Stimulated activated CD4-positive, alpha-beta T cell treated with anti-CD3 and anti-CD28 coated beads, Interleukin-2, amount 100 ng/mL, for 4 hours (primary cell): ENCODE results near the gene FBXL7.

Source experiments
- DNase-seq: peaks from one replicate; pipeline ENCODE4 v3.0.0-alpha.2; 2020; ENCODE audit warnings: low read depth

The FBXL7 gene

DNA sequence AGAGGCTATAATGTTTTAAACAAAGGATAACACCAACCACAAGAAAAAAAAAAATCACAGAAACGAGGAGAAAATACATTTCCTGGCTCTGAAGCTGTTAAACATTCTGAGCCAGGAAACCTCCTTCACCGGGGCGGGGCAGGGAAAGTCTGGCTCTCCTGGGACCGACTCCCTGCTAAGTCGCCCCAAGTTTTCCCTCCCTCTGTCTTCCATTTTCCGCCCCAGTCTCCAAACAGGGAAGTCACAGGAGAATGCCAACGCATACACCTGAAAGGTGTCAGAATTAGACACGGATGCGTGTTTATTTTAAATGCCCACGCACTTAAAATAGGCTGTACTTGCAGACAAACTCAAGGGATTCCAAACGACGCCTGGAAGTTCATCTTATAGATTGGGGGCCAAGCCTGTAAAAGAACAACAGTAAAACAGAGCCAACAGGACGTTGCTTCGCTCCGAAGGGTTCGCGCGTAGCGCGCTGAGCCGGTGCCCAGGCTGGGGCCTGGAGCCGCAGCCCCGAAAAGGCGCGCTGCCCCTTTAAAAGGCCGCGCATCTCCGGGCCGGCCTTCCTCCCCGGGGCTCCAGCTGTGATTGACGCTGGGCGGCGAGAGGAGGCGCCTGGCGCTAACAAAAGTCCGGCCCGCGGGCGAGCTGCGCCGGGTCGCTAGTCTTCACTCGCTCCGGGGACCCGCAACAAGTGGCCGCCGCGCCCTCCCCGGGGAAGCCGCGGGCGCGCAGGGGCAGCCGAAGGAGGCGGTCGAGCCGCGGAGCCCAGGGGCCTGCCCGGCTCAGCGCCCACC lies at the start of gene FBXL7:
FBXL7 (plus strand) TSS at position 653 of the 797 bp plus-strand sequence.
- DNase-seq, result no peak

DNA sequence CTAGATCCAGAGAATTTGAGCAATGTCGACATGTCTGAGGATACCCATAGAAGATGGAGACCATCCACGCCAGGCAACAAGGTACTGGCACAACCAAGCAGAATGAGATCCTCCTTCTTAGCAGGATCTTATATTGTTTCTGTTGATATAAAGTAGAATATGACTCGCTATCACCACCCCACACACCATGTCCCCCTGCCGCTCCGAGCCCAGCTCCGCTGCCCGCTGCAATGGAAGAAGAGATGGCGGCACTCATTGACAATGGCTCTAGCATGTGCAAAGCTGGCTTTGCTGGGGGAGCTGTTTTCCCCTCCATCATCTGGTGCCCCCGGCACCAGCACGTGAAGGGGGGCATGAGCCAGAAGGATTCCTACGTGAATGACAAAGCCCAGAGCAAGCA lies 49.5 kb upstream of the FBXL7 start:
- no peak for DNase-seq

DNA sequence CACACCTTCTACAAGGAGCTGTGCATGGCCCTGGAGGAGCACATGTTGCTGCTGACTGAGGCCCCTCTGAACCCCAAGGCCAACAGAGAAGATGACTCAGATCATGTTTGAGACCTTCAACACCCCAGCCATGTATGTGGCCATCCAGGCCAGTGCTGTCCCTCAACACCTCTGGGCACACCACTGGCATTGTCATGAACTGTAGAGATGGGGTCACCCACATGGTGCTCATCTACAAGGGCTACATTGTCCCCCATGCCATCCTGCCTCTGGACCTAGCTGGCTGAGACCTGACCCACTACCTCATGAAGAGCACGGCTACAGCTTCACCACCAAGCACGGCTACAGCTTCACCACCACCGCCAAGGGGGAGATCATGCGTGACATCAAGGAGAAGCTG lies 49.0 kb upstream of the FBXL7 start:
- no peak for DNase-seq

DNA sequence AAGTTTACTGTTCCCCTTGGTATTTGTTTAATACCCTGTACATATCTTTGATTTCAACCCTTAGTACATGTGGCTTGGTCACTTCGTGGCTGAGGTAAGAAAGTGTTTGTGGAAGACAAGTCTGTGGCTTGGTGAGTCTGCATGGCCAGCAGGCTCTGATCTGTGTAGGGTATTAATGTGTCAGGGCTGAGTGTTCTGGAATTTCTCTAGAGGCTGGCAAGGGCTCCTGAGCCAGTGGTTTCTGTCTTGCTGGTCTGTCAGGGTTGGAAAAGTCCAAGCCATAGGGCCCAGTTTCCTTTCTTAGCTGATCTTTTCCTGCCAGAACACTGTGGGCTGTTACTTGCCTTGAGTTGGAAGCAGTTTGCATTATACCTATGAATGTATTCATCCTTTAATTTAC lies 48.0 kb upstream of the FBXL7 start:
- no peak for DNase-seq

DNA sequence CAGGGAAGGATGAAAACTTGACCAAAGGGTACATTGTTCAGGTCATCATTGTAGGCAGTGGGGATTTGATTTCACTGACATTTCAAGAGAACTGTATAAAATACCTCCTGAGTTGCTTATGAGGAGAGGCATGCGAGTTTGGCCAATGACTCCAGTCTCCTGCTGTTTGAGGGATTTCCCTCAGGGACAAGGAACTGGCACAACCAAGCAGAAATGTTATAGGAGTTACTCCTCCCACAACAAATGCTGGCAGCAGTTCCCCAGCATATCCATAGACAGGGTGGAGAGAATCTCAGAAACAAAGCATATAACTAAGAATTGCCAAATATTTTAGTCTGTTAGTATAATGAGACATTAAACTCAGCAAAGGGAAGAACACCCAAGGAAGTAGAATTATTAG lies 47.2 kb upstream of the FBXL7 start:
- DNase-seq, result no peak

DNA sequence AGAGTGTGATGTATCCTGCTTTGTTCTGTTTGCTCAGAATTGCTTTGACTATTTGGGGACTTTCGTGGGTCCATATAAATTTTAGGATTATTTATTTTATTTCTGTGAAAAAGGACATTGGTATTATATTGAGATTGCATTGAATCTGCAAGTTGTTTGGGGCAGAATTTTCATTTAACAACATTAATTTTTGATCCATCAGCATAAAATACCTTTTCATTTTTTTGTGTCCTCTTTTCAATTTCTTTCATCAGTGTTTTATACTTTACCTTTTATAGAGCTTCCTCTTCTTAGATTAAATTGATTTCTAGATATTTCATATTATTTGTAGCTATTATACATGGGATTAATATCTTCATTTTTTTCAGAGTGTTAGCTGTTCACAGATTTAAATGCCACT lies 40.8 kb upstream of the FBXL7 start:
- DNase-seq, result no peak

DNA sequence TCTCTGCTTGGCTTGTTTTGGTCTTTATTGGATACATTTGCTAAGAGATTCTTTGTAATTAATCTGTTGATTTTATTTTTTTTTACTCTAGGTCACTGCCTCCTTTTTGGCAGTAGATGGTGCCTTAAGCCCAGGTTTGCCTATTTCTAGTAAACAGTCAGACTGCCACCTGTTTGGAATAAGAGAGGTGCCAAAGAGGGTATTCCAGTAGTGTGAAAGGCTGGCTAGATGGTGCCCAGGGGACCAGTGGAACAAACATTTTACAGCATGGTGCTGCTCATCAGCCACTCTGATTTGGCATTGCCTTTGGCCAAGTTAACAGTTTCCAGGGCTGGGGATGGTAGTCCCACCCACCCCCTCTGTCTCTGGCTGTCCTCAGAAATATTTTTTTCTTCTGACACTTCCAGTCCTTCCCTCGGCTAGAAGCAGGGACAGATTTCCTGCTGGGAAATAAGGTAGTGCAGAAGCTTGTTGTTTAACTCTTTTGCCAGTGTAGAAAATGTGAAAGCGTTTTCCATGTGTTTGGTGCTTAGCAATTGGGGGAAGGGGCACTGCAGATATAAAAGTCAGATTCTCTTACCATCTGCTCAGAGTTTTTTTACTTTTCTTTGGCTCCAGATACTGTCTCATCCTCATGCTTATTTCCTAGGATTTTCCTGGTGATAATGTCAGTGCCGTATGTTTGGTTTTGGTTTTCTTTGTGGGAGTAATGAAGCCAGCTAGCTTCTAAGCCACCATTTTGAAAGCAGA lies 36.6 kb upstream of the FBXL7 start:
- no peak for DNase-seq

DNA sequence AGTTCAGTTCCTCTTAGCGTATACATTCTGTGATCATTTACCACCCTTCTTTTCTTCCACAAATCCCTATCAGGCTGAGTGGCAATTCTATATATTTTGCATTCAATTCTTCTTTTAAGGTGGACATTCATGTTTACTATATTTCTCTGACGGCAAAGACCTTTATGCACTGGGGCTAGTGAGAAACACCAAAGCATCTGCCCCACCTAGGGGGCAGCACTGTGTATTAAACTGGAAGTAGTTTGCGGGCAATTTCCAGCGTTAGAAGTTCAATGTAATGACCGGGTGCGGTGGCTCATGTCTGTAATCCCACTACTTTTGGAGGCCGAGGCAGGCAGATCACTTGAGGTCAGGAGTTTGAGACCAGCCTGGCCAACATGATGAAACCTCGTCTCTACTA lies 27.9 kb upstream of the FBXL7 start:
- no peak for DNase-seq

DNA sequence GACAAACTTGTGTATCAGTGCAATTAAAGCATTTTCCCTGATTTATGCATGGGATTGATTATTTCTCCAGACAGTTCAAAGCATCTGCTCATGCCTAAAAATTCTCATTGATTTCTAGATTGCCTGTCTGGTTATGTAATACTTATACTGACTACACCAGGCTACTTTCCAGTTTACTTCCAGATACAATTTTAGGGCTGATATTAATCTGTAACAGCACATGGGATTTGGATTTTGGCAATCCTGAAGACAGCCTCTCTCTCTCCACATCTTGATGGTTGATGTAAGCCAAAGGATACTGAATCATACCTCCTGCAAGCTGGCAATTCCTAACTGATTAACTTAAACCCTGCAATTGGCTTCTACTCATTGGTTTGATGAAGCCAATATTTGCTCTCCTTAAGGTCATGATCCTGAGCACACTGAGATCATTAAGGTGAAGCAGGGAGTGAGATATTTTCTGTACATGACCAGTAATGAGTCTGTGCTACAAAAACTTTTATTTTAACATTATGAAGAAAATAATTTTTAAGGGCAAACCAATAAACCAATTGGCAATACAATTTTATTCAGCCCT lies 25.7 kb upstream of the FBXL7 start:
- DNase-seq, result no peak

DNA sequence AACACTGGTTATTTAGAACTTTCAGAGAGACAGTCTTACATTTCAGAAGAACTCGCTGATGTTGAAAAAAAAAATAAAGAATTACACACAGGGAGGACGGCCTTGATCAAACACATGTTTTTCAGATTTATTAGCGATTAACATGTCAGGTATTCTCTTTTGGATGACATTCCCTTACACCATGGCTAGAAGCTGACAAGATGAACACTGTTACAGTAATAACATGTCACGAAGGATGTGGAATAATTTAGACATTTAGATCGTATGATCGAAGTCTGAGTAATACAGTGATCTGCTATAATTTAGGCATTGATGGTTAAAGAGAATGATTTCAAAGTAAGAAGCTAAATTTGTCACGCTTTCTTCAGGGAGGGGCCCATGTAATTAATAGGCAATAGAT lies 24.6 kb upstream of the FBXL7 start:
- DNase-seq, result no peak

DNA sequence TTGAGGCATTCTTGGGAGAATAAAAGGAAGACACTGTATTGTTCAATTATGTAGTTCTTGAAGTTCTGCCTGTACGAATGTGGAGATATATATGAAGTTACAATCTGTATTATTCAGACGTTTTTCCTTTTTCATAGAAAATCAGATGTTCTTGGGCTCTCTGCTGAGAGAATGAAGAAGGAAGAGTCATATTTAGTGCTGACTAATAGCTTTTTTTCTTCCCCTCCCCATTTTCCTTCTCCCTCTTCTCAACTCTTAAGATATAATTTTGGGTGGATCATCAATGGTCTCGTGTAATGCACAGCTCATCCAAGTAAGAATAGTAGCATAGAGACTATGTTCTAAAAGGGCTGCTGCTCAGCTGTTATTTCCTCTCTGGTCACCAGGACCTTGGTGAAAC lies 23.0 kb upstream of the FBXL7 start:
- no peak for DNase-seq

DNA sequence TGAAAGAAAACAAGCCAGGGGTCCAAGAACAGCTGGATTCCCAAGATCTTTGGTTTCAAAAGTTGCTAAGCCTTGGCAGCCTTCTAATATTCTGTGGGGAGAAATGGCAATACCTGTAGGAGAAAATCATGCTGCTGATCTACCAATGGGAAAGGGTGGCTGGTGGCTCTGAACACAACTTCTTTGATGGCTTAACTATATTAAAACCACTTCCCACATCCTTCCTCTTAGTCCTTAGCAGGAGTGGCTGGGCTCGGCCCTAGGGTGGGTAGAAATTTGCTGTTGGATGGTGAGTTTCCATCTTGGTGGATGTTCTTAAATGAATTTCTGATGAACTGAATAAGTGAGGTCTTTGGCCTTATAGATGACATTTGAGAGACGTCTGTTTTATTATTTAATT lies 19.5 kb upstream of the FBXL7 start:
- DNase-seq, result no peak

DNA sequence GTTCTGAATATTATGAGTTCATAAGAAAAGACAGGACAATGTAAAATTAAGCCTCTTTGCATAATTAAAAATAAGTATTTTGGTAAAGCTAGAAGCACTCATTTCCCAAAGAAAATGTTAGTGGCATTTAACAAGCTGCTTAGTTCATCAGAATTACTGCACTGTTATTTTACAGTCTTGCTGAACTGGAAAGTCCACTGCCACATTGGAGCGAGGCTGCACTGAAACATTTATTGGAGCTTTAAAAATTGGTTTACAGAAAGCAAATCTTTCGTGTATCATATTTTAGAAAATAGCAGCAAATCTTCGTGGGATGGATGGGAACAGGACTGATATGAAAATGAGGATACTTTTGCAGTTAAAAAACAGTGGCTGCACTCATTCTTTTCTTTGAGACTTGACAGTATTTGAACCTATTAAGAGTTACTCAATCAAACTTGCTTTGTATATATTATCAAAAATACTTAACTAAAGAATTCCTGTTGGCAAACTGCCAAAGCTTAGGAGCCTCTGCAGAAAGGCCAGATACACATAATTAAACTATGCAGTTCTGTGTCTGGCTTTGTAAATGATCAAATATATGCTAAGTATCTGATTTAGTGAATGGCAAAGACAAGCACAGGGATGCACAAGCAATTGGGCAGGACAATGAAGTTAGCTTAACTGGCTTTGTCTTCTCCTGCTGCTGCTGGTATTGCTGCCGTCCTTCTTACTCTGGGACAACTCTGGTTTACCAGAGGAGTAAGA lies 16.5 kb upstream of the FBXL7 start:
- no peak for DNase-seq

DNA sequence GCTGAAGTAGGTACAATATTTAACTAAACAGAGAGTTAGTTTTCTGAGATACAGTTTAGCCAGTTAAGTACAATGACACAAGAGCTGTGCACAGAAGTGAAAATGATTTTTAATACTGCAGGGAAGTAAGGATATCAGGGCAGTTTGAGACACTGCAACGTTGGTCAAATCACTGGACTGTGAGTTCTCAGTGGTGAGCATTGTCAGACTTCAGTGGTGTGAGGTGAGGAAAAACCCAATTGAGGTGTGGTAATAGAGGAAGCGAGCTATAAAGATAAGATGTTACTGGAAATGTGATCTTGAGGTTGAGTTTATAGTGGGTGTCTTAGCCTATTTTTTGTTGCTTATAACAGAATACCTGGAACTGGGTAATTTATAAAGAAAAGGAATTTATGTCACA lies 12.8 kb upstream of the FBXL7 start:
- no peak for DNase-seq

DNA sequence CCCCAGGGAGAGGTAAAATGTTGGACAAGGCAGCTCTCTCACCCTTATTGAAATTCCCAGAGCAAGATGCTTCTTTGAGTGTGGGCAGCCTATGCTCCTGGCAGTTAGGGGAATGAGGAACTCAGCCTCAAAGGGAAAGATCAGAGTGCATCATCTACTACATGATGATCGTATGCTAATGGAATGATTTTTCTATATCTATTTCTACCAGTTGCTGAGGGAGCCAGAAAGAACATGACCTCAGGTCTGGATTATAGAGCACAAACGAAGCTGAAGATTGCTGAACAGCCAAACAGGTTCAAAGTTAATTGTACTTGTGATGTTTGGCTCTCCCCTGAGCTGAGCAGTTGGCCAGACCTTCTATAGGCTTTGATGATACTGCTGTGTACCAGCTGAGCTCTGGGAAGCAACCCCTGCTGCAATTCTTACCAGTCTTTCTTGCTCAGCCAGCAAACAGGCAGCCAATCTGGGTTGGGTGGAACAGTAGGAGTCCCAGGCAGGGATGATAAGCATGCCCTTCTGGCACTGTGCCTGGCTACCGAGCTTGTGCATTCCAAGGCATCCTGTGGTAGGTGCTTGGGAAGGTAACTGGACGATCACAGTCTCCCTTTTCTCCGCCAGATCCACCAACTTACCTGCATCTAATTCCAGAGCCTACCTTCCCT lies 10.3 kb upstream of the FBXL7 start:
- no peak for DNase-seq

DNA sequence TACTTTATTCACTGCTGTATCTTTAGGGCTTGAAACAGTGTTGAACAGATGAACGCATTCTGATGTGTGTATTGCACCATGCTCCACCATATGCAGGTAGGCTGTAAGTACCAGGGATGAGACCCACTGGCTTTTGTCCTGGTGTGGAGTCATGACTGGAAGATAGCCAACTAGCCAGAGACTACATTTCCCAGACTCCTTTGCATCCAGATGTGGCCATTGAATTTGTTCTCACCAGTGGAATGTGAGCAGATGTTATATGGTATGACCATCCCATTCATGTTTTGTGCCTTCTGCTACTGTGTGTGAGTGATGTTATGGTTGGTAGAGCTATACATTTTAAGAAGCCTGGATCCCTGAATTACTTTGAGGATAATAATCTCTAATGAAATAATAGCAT lies 7.4 kb upstream of the FBXL7 start:
- DNase-seq, result no peak

DNA sequence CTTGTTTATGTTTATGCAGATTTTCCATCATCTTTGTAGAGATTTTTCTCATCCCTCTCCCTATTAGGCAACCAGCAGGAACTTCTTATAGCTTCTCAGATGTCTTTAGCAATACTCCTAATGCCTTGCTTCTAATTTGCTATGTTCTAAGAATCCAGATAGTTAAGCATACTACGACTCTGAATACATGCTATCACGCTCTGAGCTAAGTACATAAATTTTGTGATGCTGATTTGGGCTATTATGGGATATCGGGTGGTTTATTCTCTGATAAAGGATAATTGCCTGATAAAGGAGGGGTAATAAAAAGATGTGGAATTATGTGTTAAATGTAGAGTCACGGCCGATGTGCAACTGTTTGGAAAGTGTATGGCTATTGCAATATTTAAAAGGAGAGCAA lies 6.5 kb upstream of the FBXL7 start:
- no peak for DNase-seq

DNA sequence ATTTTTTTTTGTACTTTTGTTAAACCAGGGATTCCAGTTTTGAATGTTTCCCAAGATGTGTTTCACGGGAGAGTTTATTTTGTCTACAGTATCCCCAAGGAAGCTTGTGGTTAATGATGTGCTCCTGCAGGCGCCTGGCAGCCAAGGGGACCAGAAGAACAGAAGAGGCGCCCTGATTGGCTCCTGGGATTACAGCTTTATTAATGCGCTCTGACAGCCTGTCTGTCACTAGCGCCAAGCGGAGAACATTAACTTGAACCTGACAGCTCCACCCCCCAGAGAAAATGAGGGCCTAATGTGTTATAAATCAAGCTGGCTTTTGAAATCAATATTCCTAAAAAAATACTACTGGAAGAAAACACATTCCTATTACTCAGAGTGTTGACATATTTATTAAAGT lies 5.0 kb upstream of the FBXL7 start:
- DNase-seq, result no peak

DNA sequence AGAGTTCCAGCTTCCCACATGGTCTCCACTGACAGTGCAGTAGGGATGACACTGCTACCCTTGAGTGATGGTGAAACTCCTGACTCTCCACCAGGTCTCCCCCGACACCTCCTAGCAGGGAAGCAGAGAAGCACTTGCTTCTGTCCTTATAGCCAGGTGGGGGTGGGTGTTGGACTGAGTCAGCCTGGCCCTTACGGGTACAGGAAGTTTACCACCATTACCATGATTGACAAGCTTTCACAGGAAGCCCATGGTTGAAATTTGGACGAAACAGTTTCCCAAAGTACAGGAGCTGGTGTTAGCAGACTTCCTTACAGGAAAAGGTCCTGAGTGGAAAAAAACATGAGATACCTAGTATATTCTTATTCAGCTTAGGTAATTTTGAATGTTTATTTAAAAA lies 3.1 kb upstream of the FBXL7 start:
- no peak for DNase-seq

DNA sequence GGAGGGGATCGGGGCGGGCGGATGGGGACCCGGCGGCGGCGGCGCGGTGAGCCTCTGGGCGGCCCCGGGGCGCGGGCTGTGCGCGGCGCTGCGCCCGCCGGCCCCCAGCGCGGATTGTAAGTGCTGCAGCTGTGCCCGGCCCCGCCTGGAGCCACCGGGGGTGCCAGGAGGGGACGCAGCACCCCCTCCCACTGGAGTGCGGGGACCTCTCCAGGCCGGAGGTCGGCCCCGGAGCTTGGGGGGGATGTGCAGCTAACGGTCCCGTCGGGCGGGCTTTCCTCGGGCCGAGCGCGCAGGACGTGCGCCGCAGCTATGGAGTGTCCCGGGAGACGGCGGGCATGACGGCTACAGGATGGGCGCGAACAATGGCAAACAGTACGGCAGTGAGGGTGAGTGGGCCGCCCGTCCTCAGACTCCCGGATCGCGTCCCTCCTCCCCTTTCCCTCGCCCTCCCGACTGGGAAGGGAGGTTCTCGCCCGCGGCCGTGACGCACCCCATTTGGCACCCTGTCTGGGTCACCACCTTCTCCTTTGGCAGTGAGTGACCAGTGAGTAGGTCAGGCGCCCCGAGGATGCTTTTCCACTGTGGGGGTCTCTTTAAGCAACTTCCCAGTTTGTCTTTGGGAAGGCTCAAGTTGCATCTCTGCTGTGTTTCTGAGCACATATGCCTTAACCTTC lies 483 bp downstream of the FBXL7 start:
- no peak for DNase-seq

DNA sequence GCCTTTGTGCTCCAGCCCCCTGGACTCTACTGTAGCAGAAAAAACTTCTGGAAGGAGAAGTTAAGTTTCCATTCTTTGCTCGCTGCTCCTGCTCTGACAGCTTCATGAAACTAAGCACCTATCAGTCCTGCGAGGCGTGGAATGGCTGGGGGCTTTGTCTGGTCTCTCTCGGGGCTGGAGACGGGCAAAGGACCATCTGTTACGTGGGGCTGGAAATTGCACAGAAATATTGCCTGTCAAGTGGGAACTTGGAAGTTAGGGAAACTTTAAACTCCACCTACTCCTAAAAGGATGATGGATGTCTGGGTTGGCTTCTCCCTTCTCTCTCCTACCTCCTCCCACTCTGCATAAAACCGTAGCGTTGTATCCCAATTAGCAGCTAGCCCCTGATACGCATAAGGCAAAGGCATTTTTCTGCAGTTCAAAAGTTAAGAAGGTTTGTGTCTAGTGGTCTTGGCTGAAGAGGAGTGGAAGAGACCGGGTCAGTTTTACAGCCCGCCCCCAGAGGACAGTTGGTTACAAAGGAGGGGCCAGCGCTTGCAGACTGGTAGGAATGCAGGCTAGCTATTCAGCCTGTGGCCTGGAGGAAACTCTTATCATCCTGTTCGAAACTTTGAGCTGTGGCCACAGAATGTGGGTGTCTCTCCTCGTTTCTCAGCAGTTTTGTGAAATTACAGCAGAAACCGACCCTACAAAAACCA lies 1.3 kb downstream of the FBXL7 start:
- DNase-seq, result no peak
